Lower lobe of right lung (tissue), 2 donors: ENCODE results near the gene CMA1. TPM values are rescaled to one million over a fixed set of nuclear protein-coding genes. Genes with fewer than 3 reads are reported as not detected.
"Not testable (repeated sequence)": the region's sequence is repeated elsewhere in the genome, so short reads cannot be mapped to it uniquely, and the experiment has no call there.

Source experiments
- ATAC-seq, 2 donors: fragments of 200-7000 bp; cut with Tn5 transposase; one replicate each; pipeline ENCODE4 v1.9.1; 2020 to 2022; ENCODE audit warnings: mild to moderate bottlenecking in 2 of 2, moderate library complexity in 2 of 2
- DNase-seq: peaks from one replicate; pipeline ENCODE4 v3.0.0-alpha.2; 2020
- H3K27ac ChIP-seq: fragments of 200-600 bp; one replicate; pipeline ENCODE4 v1.8.0; 2022
- H3K27me3 ChIP-seq: fragments of 200-600 bp; one replicate; pipeline ENCODE4 v1.8.0; 2022; ENCODE audit warnings: low read depth
- H3K36me3 ChIP-seq: fragments of 200-600 bp; one replicate; pipeline ENCODE4 v1.8.0; 2022; ENCODE audit warnings: mild to moderate bottlenecking
- H3K4me1 ChIP-seq: fragments of 200-600 bp; one replicate; pipeline ENCODE4 v1.8.0; 2022
- H3K4me3 ChIP-seq: fragments of 200-600 bp; one replicate; pipeline ENCODE4 v1.8.0; 2022; ENCODE audit warnings: mild to moderate bottlenecking
- H3K9me3 ChIP-seq: fragments of 200-600 bp; one replicate; pipeline ENCODE4 v1.8.0; 2022
- CTCF ChIP-seq: fragments of 200-600 bp; IDR thresholded peaks from one replicate; pipeline ENCODE4 v1.8.0; 2022; ENCODE audit warnings: antibody characterized with exemption, mild to moderate bottlenecking
- intact Hi-C: fragments of 100-400 bp; cut with DNase I; formaldehyde crosslinking; loops from one replicate; pipeline ENCODE4 v1.11.0; 2022
- total RNA-seq: library from RNA; stranded (reverse); fragmentation: NEBNext Ultra II Directional; extraction: Animal tissue kit (Norgen Biotek cat#: 25700); gene quantifications from one replicate; pipeline ENCODE4 v1.2.1, GENCODE V29; 2021
- donor health status: DM: no; HTN: yes; CAD: no; lungs with severe emphysema.

Gene CMA1
- total RNA-seq, 1 donor from 2014 or later, result 2.4 TPM

GRCh38 chr14:24475261-24475660, 32.8 kb downstream of the CMA1 start:
- H3K4me1 ChIP-seq, result no peaks in the 10 kb centered on the region
- ATAC-seq, result no peak
- intact Hi-C loops, result no loop called here

GRCh38 chr14:24473211-24473610, 34.9 kb downstream of the CMA1 start:
- Histone ChIP-seq H3K4me3 (no peak overlapping the region), H3K27me3 (no peaks in the 10 kb centered on the region), H3K27ac (no peak overlapping the region), H3K4me1 (no peaks in the 10 kb centered on the region), H3K36me3 (no peaks in the 10 kb centered on the region), H3K9me3 (no peaks in the 10 kb centered on the region)
- no peak for TF ChIP-seq CTCF
- ATAC-seq (no peak), DNase-seq (no peak)
- intact Hi-C loops, result no loop called here

More at GRCh38 chr14:24475261-24475660, 32.8 kb downstream of the CMA1 start:
- Histone ChIP-seq H3K36me3 (no peaks in the 10 kb centered on the region), H3K27ac (no peak overlapping the region), H3K27me3 (no peaks in the 10 kb centered on the region), H3K9me3 (no peaks in the 10 kb centered on the region), H3K4me3 (no peak overlapping the region)
- TF ChIP-seq CTCF, result no peak
- DNase-seq, result no peak

- H3K9me3 ChIP-seq, DNase-seq, H3K4me3 ChIP-seq, H3K27ac ChIP-seq, H3K27me3 ChIP-seq, H3K4me1 ChIP-seq, intact Hi-C loops, H3K36me3 ChIP-seq, ATAC-seq: not testable (repeated sequence)
These were observed 37.6 kb downstream of the CMA1 start for GRCh38 chr14:24470450-24470849.

GRCh38 chr14:24465805-24466204, 42.3 kb downstream of the CMA1 start:
- Histone ChIP-seq H3K4me3 (no peak overlapping the region), H3K27ac (no peak overlapping the region), H3K4me1 (no peaks in the 10 kb centered on the region), H3K36me3 (no peaks in the 10 kb centered on the region), H3K9me3 (no peaks in the 10 kb centered on the region), H3K27me3 (no peaks in the 10 kb centered on the region)
- ATAC-seq (no peak), DNase-seq (no peak)
- TF ChIP-seq CTCF, result no peak
- intact Hi-C loops, result no loop called here

GRCh38 chr14:24465368-24465767, 42.7 kb downstream of the CMA1 start:
- Histone ChIP-seq H3K27me3 (no peaks in the 10 kb centered on the region), H3K4me1 (no peaks in the 10 kb centered on the region), H3K27ac (no peak overlapping the region), H3K9me3 (no peaks in the 10 kb centered on the region), H3K36me3 (no peaks in the 10 kb centered on the region), H3K4me3 (no peak overlapping the region)
- intact Hi-C loops, result no loop called here
- ATAC-seq (no peak), DNase-seq (no peak)
- no peak for TF ChIP-seq CTCF

- intact Hi-C loops, result no loop called here
- no peak for ATAC-seq
These were observed 43.9 kb downstream of the CMA1 start for GRCh38 chr14:24463884-24464785.

More at GRCh38 chr14:24463884-24464785, 43.9 kb downstream of the CMA1 start:
- Histone ChIP-seq H3K36me3 (no peaks in the 10 kb centered on the region), H3K4me1 (no peaks in the 10 kb centered on the region), H3K27ac (no peak overlapping the region), H3K4me3 (no peak overlapping the region), H3K9me3 (no peaks in the 10 kb centered on the region), H3K27me3 (no peaks in the 10 kb centered on the region)
- DNase-seq, result no peak
- TF ChIP-seq CTCF, result no peak
